HG02970 (cell line): ENCODE results near the gene OR4D1.

Experiments used
- ATAC-seq: cut with Tn5 transposase; IDR thresholded peaks from one replicate; pipeline ENCODE4 v1.9.1; 2021; ENCODE audit warnings: mild to moderate bottlenecking, moderate library complexity, moderate number of reproducible peaks; ENCODE audit not compliant: unreplicated experiment, low FRiP score

Gene OR4D1

GRCh38 chr17:58191241-58191896, 43.2 kb downstream of the OR4D1 start:
- ATAC-seq = no peak

- ATAC-seq = no peak
Measured at GRCh38 chr17:58192612-58193011, 44.4 kb downstream of the OR4D1 start, which contains the start of gene EPX. Gene EPX (plus strand): TSS chr17:58192726. CDS start chr17:58192847, 121 bp downstream.

- no peak for ATAC-seq
Measured at GRCh38 chr17:58193641-58194255, 45.6 kb downstream of the OR4D1 start.

- no peak for ATAC-seq
Measured at GRCh38 chr17:58195518-58196123, 47.4 kb downstream of the OR4D1 start.

GRCh38 chr17:58196610-58197009, 48.4 kb downstream of the OR4D1 start:
- no peak for ATAC-seq

GRCh38 chr17:58200024-58200633, 51.9 kb downstream of the OR4D1 start:
- ATAC-seq = no peak

GRCh38 chr17:58202859-58203258, 54.7 kb downstream of the OR4D1 start:
- ATAC-seq = no peak

- ATAC-seq = no peak
Measured at GRCh38 chr17:58204796-58205195, 56.6 kb downstream of the OR4D1 start.

- ATAC-seq = no peak
Measured at GRCh38 chr17:58205936-58206335, 57.8 kb downstream of the OR4D1 start.

GRCh38 chr17:58207451-58207850, 59.3 kb downstream of the OR4D1 start:
- ATAC-seq = no peak

- no peak for ATAC-seq
Measured at GRCh38 chr17:58208344-58208743, 60.2 kb downstream of the OR4D1 start.
